Measurements from ENCODE around the gene NTN4. TPM values are rescaled to one million over a fixed set of nuclear protein-coding genes. Genes with fewer than 3 reads are reported as not detected.

The NTN4 gene
- total and polyA plus RNA-seq, 4 donors, result 3.2 to 30.5 (median 15.0) TPM

DNA sequence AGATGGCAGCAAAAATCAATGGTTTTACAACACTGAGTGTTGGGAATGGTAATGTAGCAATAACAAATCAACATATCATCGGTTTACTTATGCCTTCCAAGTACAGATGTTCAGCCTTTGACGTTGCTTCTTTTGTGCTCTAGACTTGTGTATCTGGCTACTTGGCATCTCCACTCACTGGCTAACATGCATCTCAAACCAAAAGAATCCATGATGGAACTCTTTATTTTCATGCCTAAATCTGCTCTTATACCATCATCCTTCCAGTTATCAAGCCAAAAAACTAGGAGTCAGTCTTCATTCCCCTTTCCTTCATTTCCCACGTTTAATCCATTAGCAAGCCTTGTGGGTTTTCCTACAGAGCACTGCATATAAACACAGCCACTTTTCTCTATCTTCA is 150.0 kb downstream of the NTN4 start:
- WGBS, result 88% methylated on average over 3 of the region's 3 CpGs
- H3K9me3 ChIP-seq (ENCODE audit: control insufficient read depth in 4 of 4, low read length in 3 of 4), result no peaks in the 10 kb centered on the region
- no peak overlapping the region for H3K27ac ChIP-seq (ENCODE audit: low read depth in 1 of 2, low read length in 2 of 2)
- H3K4me1 ChIP-seq (ENCODE audit: control insufficient read depth in 4 of 4, insufficient read depth in 4 of 4, low read length in 3 of 4), result peaks cover 0 to 3% (median 1%) of the 10 kb centered on the region in 4 donors
- no peak overlapping the region for H3K9ac ChIP-seq (ENCODE audit: low read depth in 1 of 2, low read length in 2 of 2)
- no peaks in the 10 kb centered on the region for H3K27me3 ChIP-seq (ENCODE audit: control insufficient read depth in 4 of 4, insufficient read depth in 4 of 4, low read length in 3 of 4)
- TF ChIP-seq SP1 (IDR thresholded peaks at IDR 0.05), result no peak
- no peak for TF ChIP-seq HNF4A (conservative IDR thresholded peaks at IDR 0.05)
- TF ChIP-seq RAD21 (IDR thresholded peaks at IDR 0.05), result no peak
- TF ChIP-seq MAX (IDR thresholded peaks at IDR 0.05), result no peak
- TF ChIP-seq FOXA2 (IDR thresholded peaks at IDR 0.05), result no peak
- no peak for TF ChIP-seq REST (IDR thresholded peaks at IDR 0.05)
- TF ChIP-seq CTCF (IDR thresholded peaks at IDR 0.05; ENCODE audit: low read depth, low read length, missing input control), result no peak
- TF ChIP-seq JUND (IDR thresholded peaks at IDR 0.05), result no peak
- TF ChIP-seq TAF1 (conservative IDR thresholded peaks at IDR 0.05), result no peak
- TF ChIP-seq YY1 (IDR thresholded peaks at IDR 0.05), result no peak
- TF ChIP-seq ATF3 (IDR thresholded peaks at IDR 0.05), result no peak
- no peak for TF ChIP-seq ZBTB33 (IDR thresholded peaks at IDR 0.05)
- no peak for TF ChIP-seq RXRA (IDR thresholded peaks at IDR 0.05)
- no peak for TF ChIP-seq GABPA (IDR thresholded peaks at IDR 0.05 in 1 of 2, conservative IDR thresholded peaks at IDR 0.05 in 1 of 2)
- TF ChIP-seq EGR1 (IDR thresholded peaks at IDR 0.05; ENCODE audit: low read depth in 2 of 2), result no peak
- TF ChIP-seq HNF4G (IDR thresholded peaks at IDR 0.05), result no peak
- TF ChIP-seq FOXA1 (IDR thresholded peaks at IDR 0.05), result no peak
- no peak for TF ChIP-seq NR2F2 (IDR thresholded peaks at IDR 0.05)
- no peak for DNase-seq (ENCODE audit: low spot score)
- H3K4me3 ChIP-seq (ENCODE audit: low read depth in 1 of 3, low read length in 3 of 3), result no peak overlapping the region
- H3K36me3 ChIP-seq (ENCODE audit: control insufficient read depth in 4 of 4, insufficient read depth in 3 of 4, low read depth in 1 of 4, low read length in 3 of 4), result no peaks in the 10 kb centered on the region

Data from liver (tissue), 9 donors.